ENCODE data around the gene TSPAN16. TPM values are rescaled to one million over a fixed set of nuclear protein-coding genes. Genes with fewer than 3 reads are reported as not detected.
"Not testable (repeated sequence)": the region's sequence is repeated elsewhere in the genome, so short reads cannot be mapped to it uniquely, and the experiment has no call there.

The TSPAN16 gene
- total and polyA plus RNA-seq, 7 experiments from 2014 or later, result not detected

DNA sequence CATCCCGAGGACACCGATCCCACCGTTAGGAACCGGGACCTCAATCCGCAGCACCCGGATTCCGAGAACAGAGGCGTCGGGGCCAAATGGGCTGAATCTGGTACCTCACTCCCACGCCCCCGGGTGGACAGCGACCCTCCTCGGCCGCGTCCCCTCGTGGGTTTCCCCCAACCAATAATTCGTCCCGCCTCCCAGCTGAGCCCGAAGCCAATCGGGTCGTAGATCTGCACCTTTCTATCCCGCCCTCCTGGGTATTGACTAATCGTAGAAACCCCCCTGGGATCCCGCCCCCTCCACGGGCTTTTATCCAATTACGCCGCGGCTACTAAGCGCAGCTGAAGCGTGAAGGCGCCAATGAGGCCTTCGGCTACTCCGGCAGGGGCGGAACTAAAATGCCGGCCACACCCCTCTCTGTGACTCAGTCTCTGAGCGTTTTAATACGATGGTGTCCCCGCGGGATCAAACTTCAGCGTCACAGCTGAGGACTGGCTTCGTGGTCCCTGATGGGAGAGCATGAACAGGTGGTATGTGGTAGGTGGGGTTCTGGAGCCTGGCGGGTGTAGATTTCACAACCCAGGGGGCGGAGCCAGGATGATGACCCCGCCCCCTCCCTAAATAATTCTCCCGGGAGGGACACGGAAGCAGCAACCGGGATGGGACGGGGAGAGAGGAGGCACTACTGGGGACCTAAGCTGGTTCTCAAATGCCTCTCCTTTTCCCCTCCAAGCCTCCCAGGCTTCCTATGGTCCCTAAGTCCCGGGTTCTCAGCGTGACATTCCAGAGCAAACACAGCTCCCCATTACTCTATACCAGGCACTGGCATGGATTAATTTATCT is 50.4 kb downstream of the TSPAN16 start, which contains the start of the genes CCDC159 and TMEM205:
Gene CCDC159 (plus strand): TSS at position 416 of the 837 bp plus-strand sequence. CDS start 88 bp downstream, at position 504.
Gene TMEM205 (minus strand): TSS at position 165 of the 837 bp plus-strand sequence. CDS start 649 bp downstream, outside the sequence.
- peak within 1 kb of the TSS; percentile 83 for H3K27ac ChIP-seq (ENCODE audit: low read depth, low read length)
- intact Hi-C loops (cut with micrococcal nuclease), result loop anchor here (1.0 to 5.0 kb wide), 11 partner anchors 9 to 1527 kb away; partner anchors contain the start of genes ODAD3 (in 2 of the 2), PLPPR2 (in 2 of the 2), PRKCSH (in 2 of the 2) and ELOF1 (in 1 of the 2)
- Mint-ChIP-seq H3K9me3 (peaks cover 0 to 9% (median 0%) of the 10 kb centered on the region in 11 donors), H3K4me3 (peak within 1 kb of the TSS; percentile 92 to 100 (median 98)), H3K36me3 (peaks cover 0 to 12% (median 0%) of the 10 kb centered on the region in 5 donors), H3K27me3 (no peaks in the 10 kb centered on the region), H3K4me1 (peaks cover 22 to 39% (median 29%) of the 10 kb centered on the region in 7 donors), H3K27ac (peak within 1 kb of the TSS; percentile 89 to 98 (median 96))
- peaks cover 0 to 9% (median 0%) of the 10 kb centered on the region in 3 experiments for H3K9me3 ChIP-seq (ENCODE audit: control insufficient read depth in 2 of 3, low read length in 3 of 3)
- ATAC-seq (peak; percentile 98), DNase-seq (peak; percentile 82 to 99 (median 98))
- POLR2A ChIA-PET, result interaction anchor here (0.5 to 4.8 kb wide), 10 partner anchors 8 to 88 kb away, joined by 3 to 36 read pairs (median 4); partner anchors contain the start of gene SWSAP1
- H3K4me3 ChIP-seq (ENCODE audit: low read length), result peak within 1 kb of the TSS; percentile 75
- CTCF ChIA-PET, result interaction anchor here (0.7 to 1.5 kb wide), 3 partner anchors 8 to 29 kb away, joined by 3 to 13 read pairs (median 3); partner anchors contain the start of gene SWSAP1
- no peaks in the 10 kb centered on the region for H3K27me3 ChIP-seq (ENCODE audit: control insufficient read depth in 2 of 2, insufficient read depth in 2 of 2, low read length in 2 of 2)
- H3K36me3 ChIP-seq (ENCODE audit: control insufficient read depth in 2 of 3, insufficient read depth in 3 of 3, low read length in 3 of 3), result peaks cover 0 to 7% (median 0%) of the 10 kb centered on the region in 3 experiments
- peaks cover 13 to 14% of the 10 kb centered on the region in 2 donors for H3K4me1 ChIP-seq (ENCODE audit: control insufficient read depth in 2 of 2, insufficient read depth in 2 of 2, low read length in 2 of 2)

- H3K27me3 ChIP-seq (ENCODE audit: control insufficient read depth in 2 of 2, insufficient read depth in 2 of 2, low read length in 2 of 2), result no peaks in the 10 kb centered on the region
- no peak for ATAC-seq
- no peak overlapping the region for H3K27ac ChIP-seq (ENCODE audit: low read depth, low read length)
- peak overlapping the region; percentile 64 to 100 (median 98) for H3K4me3 Mint-ChIP-seq
- H3K4me3 ChIP-seq (ENCODE audit: low read length), result no peak overlapping the region
- intact Hi-C loops (cut with micrococcal nuclease), result loop anchor here in 1 of 2 donors (5.0 kb wide), 1 partner anchor 390 kb away; the partner anchor contains the start of gene ZNF823
- peaks cover 13 to 14% of the 10 kb centered on the region in 2 donors for H3K4me1 ChIP-seq (ENCODE audit: control insufficient read depth in 2 of 2, insufficient read depth in 2 of 2, low read length in 2 of 2)
- no peak for DNase-seq
- H3K27me3 Mint-ChIP-seq, result no peaks in the 10 kb centered on the region
- ChIA-PET CTCF (no interaction called here), POLR2A (interaction anchor here (0.6 to 4.8 kb wide), 6 partner anchors 10 to 735 kb away, joined by 3 to 36 read pairs (median 4); partner anchors contain the start of gene SWSAP1)
- peaks cover 22 to 39% (median 29%) of the 10 kb centered on the region in 7 donors for H3K4me1 Mint-ChIP-seq
- H3K9me3 Mint-ChIP-seq, result peaks cover 0 to 9% (median 0%) of the 10 kb centered on the region in 11 donors
- peaks cover 0 to 9% (median 0%) of the 10 kb centered on the region in 3 experiments for H3K9me3 ChIP-seq (ENCODE audit: control insufficient read depth in 2 of 3, low read length in 3 of 3)
- H3K36me3 Mint-ChIP-seq, result peaks cover 0 to 9% (median 0%) of the 10 kb centered on the region in 5 donors
- H3K36me3 ChIP-seq (ENCODE audit: control insufficient read depth in 2 of 3, insufficient read depth in 3 of 3, low read length in 3 of 3), result peaks cover 0 to 7% (median 0%) of the 10 kb centered on the region in 3 experiments
- peak overlapping the region in 7 of 9 donors; percentile 36 to 97 (median 70) for H3K27ac Mint-ChIP-seq
Observed at GRCh38 chr19:11347546-11348039, 51.6 kb downstream of the TSPAN16 start.

DNA sequence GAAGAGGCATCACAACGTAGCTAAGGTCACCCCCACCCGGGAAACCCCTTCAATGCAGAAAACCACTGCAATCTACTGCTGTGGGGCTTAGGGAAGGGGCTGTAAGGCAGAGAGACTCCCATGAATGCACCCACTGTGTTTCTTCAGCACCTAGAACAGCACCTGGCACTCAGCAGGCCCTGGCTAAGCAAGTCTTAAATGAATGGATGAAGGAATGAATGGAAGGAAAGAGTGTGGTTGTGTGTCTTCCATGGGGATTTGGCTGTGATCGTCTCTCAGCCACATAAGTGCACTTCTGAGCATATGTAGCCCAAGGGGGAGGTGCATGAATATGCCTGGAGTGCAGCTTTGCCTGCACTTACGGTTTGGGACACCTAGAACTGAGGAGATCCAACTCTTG is 53.2 kb downstream of the TSPAN16 start:
- Mint-ChIP-seq H3K4me1 (peaks cover 22 to 39% (median 29%) of the 10 kb centered on the region in 7 donors), H3K36me3 (peaks cover 0 to 9% (median 0%) of the 10 kb centered on the region in 5 donors), H3K27me3 (no peaks in the 10 kb centered on the region), H3K27ac (no peak overlapping the region), H3K4me3 (no peak overlapping the region), H3K9me3 (peaks cover 0 to 9% (median 0%) of the 10 kb centered on the region in 11 donors)
- Histone ChIP-seq H3K27me3 (ENCODE audit: control insufficient read depth in 2 of 2, insufficient read depth in 2 of 2, low read length in 2 of 2) (no peaks in the 10 kb centered on the region), H3K4me3 (ENCODE audit: low read length) (no peak overlapping the region), H3K36me3 (ENCODE audit: control insufficient read depth in 2 of 3, insufficient read depth in 3 of 3, low read length in 3 of 3) (peaks cover 0 to 4% (median 0%) of the 10 kb centered on the region in 3 experiments), H3K9me3 (ENCODE audit: control insufficient read depth in 2 of 3, low read length in 3 of 3) (peaks cover 0 to 9% (median 0%) of the 10 kb centered on the region in 3 experiments), H3K27ac (ENCODE audit: low read depth, low read length) (no peak overlapping the region), H3K4me1 (ENCODE audit: control insufficient read depth in 2 of 2, insufficient read depth in 2 of 2, low read length in 2 of 2) (peaks cover 13 to 14% of the 10 kb centered on the region in 2 donors)
- ChIA-PET CTCF (no interaction called here), POLR2A (interaction anchor here (0.5 to 4.8 kb wide), 2 partner anchors 14 to 26 kb away, joined by 4 to 36 read pairs; partner anchors contain the start of gene SWSAP1)
- intact Hi-C loops (cut with micrococcal nuclease), result loop anchor here in 1 of 2 donors (5.0 kb wide), 1 partner anchor 388 kb away; the partner anchor contains the start of gene ZNF823
- ATAC-seq, result no peak
- no peak for DNase-seq

DNA sequence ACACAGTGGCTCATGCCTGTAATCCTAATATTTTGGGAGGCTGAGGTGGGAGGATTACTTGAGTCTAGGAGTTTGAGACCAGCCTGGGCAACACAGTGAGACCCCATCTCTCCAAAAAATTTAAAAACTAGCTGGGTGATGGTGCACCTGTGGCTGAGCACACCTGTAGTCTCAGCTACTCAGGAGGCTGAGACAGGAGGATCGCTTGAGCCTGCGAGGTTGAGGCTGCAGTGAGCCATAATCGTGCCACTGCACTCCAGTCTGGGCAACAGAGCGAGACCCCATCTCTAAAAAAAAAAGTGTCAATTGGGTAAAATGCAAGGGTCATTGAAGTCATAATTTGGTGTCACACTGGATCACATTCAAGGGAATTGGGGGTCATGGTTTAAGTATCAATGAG is 58.1 kb downstream of the TSPAN16 start:
- H3K4me1 ChIP-seq (ENCODE audit: control insufficient read depth in 2 of 2, insufficient read depth in 2 of 2, low read length in 2 of 2); H3K9me3 ChIP-seq (ENCODE audit: control insufficient read depth in 2 of 3, low read length in 3 of 3); H3K27ac Mint-ChIP-seq; H3K36me3 Mint-ChIP-seq; CTCF ChIA-PET; ATAC-seq; H3K27me3 ChIP-seq (ENCODE audit: control insufficient read depth in 2 of 2, insufficient read depth in 2 of 2, low read length in 2 of 2); H3K9me3 Mint-ChIP-seq; H3K4me3 ChIP-seq (ENCODE audit: low read length); DNase-seq; H3K36me3 ChIP-seq (ENCODE audit: control insufficient read depth in 2 of 3, insufficient read depth in 3 of 3, low read length in 3 of 3); H3K27ac ChIP-seq (ENCODE audit: low read depth, low read length); intact Hi-C loops (cut with micrococcal nuclease): not testable (repeated sequence)
- H3K4me1 Mint-ChIP-seq, result peaks cover 9 to 19% (median 13%) of the 10 kb centered on the region in 7 donors
- POLR2A ChIA-PET, result interaction anchor here (0.7 to 0.9 kb wide), 2 partner anchors 8 to 15 kb away, joined by 3 read pairs; partner anchors contain the start of genes CCDC159 and TMEM205
- H3K4me3 Mint-ChIP-seq, result peak overlapping the region in 8 of 10 donors; percentile 14 to 90 (median 46)
- peaks cover 0 to 17% (median 7%) of the 10 kb centered on the region in 5 donors for H3K27me3 Mint-ChIP-seq

DNA sequence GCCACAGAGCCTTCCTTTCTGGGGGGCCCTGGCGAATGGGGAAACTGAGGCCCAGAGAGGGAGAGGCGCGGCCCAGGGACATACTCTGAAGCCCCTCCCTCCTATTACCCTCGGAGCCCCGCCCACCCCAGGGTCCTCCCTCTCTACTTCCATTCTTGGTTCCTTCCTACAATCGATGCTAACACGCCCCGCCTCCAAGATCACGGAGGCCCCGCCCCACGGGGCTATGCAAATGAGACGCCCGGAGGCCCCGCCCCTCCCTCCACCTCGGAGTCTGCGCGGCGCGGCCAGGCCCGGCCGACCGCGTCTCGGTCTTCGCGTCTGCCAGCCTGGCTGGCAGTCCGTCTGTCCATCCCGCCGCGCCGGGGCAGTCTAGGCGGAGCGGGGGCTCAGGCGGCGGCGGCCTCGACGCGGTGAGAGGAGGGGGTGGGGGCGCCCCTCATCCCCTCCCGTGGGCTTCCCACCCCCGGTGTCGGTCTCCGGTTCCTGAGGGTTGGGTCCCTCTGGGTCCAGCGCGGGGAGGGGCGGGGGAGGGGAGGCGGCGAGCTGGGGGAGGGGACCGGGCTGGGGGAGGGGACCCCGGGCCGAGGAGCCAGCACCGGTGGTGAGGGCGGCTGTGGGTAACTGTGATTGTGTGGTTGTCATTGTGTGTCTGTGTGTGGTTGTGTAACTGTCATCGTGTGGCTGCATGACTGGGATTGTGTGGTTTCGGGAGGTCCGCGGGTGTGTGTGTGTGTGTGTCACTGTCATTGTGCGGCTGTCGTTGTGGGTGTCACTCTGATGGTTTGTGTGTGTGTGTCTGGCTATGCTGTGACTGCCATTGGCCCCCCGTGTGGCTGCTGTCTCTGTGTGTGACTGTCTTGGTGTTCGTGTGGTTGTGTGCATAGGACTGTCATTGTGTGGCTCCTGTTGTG is 59.5 kb downstream of the TSPAN16 start, which contains the start of gene PLPPR2:
Gene PLPPR2 (plus strand): TSS at position 273 of the 914 bp plus-strand sequence. CDS start 2,242 bp downstream, outside the sequence.
- peaks cover 9 to 19% (median 13%) of the 10 kb centered on the region in 7 donors for H3K4me1 Mint-ChIP-seq
- no peaks in the 10 kb centered on the region for H3K9me3 ChIP-seq (ENCODE audit: control insufficient read depth in 2 of 3, low read length in 3 of 3)
- ChIA-PET POLR2A (no interaction called here), CTCF (no interaction called here)
- no peaks in the 10 kb centered on the region for H3K36me3 ChIP-seq (ENCODE audit: control insufficient read depth in 2 of 3, insufficient read depth in 3 of 3, low read length in 3 of 3)
- H3K4me3 Mint-ChIP-seq, result peak within 1 kb of the TSS; percentile 63 to 90 (median 80)
- no peaks in the 10 kb centered on the region for H3K36me3 Mint-ChIP-seq
- peaks cover 0 to 5% (median 0%) of the 10 kb centered on the region in 11 donors for H3K9me3 Mint-ChIP-seq
- intact Hi-C loops (cut with micrococcal nuclease), result loop anchor here (1.0 kb wide), 3 partner anchors 9 to 20 kb away; partner anchors contain the start of genes CCDC159 (in 2 of the 2), TMEM205 (in 2 of the 2) and SWSAP1 (in 1 of the 2)
- peaks cover 0 to 6% of the 10 kb centered on the region in 2 donors for H3K27me3 ChIP-seq (ENCODE audit: control insufficient read depth in 2 of 2, insufficient read depth in 2 of 2, low read length in 2 of 2)
- H3K27me3 Mint-ChIP-seq, result peaks cover 0 to 17% (median 7%) of the 10 kb centered on the region in 5 donors
- ATAC-seq, result peak; percentile 98
- H3K4me3 ChIP-seq (ENCODE audit: low read length), result peak within 1 kb of the TSS; percentile 41
- H3K27ac ChIP-seq (ENCODE audit: low read depth, low read length), result peak within 1 kb of the TSS; percentile 23
- H3K4me1 ChIP-seq (ENCODE audit: control insufficient read depth in 2 of 2, insufficient read depth in 2 of 2, low read length in 2 of 2), result peaks cover 3 to 4% of the 10 kb centered on the region in 2 donors
- peak; percentile 73 to 87 (median 80) for DNase-seq
- H3K27ac Mint-ChIP-seq, result peak within 1 kb of the TSS in 5 of 9 donors; percentile 38 to 90 (median 77)
